Measurements from ENCODE around the gene PARD3.

DNA sequence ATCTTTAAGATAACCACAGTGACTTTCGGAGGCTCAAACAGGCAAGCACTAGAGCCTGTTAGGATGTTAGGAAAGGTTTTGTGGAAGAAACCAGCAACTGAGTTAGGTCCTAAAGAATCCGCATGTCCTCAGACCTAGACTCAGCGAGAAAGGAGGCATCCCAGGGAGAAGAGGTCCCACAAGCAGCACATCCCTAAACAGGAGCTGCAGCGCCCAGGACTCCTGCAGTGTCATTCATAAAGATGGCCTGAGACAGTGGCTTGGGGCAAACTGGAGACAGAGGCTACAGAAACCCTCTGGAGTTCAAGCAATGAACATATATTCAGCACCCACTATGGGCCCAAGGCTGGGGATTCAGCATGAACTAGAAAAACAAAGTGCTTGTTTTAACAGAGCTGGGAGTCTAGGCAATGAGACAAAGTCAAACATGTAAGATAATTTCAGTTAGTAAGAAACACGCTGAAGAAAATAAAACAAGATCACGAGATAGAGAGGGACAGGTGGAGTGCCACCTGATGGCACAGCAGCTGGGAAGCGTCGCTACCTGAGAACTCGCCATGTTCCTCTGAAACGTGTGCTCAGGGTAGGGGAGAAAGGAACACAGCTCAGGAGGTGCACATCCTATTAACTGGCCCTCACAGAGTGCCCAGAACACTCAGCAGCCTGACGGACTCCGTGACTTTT, 48.1 kb downstream of the PARD3 start:
- TF ChIP-seq POLR2A (IDR thresholded peaks at IDR 0.05) (no peak), CTCF (IDR thresholded peaks at IDR 0.05) (no peak)
